OCI-LY1 (cell line): ENCODE results near the gene FAM193B.
A peak's percentile ranks its signal among the peaks of the same experiment; 100 is the strongest.

Source experiments
- H2AFZ ChIP-seq: fragments of 200-600 bp; sonication (generic), shearing (Covaris generic); 2 replicates; pipeline ENCODE4 v1.6.0; 2014; ENCODE audit warnings: antibody characterized with exemption, mild to moderate bottlenecking, low read length
- H3F3A ChIP-seq: fragments of 200-600 bp; sonication (generic), shearing (Covaris generic); 2 replicates; pipeline ENCODE4 v1.6.0; 2014; ENCODE audit warnings: mild to moderate bottlenecking, antibody characterized with exemption, low read length, moderate library complexity; ENCODE audit not compliant: insufficient read depth
- H3K27ac ChIP-seq: fragments of 200-600 bp; sonication (generic); 2 replicates; pipeline ENCODE4 v1.5.1; 2014; ENCODE audit warnings: low read length, mixed run types, mild to moderate bottlenecking, low read depth; ENCODE audit not compliant: poor library complexity, severe bottlenecking
- H3K27me3 ChIP-seq: fragments of 200-600 bp; sonication (generic); 2 replicates; pipeline ENCODE4 v1.6.0; 2014; ENCODE audit warnings: antibody characterized with exemption, mild to moderate bottlenecking, low read length, moderate library complexity; ENCODE audit not compliant: insufficient read depth
- H3K36me3 ChIP-seq: fragments of 200-600 bp; sonication (generic); 2 replicates; pipeline ENCODE4 v1.6.1; 2014; ENCODE audit warnings: mild to moderate bottlenecking, antibody characterized with exemption, low read length, moderate library complexity, mixed read lengths; ENCODE audit not compliant: insufficient read depth
- H3K4me1 ChIP-seq: fragments of 200-600 bp; sonication (generic); 2 replicates; pipeline ENCODE4 v1.5.1; 2014; ENCODE audit warnings: mild to moderate bottlenecking, low read length, moderate library complexity; ENCODE audit not compliant: insufficient read depth, severe bottlenecking
- H3K4me2 ChIP-seq: fragments of 200-600 bp; sonication (generic), shearing (Covaris generic); 2 replicates; pipeline ENCODE4 v1.6.1; 2014; ENCODE audit warnings: low read length
- H3K4me3 ChIP-seq: fragments of 200-600 bp; sonication (generic); 2 replicates; pipeline ENCODE4 v1.5.1; 2014; ENCODE audit warnings: low read length, low read depth, mild to moderate bottlenecking, mixed read lengths; ENCODE audit not compliant: poor library complexity, severe bottlenecking
- H3K79me2 ChIP-seq: fragments of 200-600 bp; shearing (Covaris generic); 2 replicates; pipeline ENCODE4 v1.6.1; 2016; ENCODE audit warnings: mixed run types, low read length, mixed read lengths; ENCODE audit not compliant: insufficient read depth
- H3K9ac ChIP-seq: fragments of 200-600 bp; sonication (generic), shearing (Covaris generic); 2 replicates; pipeline ENCODE4 v1.6.1; 2014; ENCODE audit warnings: mild to moderate bottlenecking, low read length, mixed read lengths
- H3K9me2 ChIP-seq: fragments of 200-600 bp; sonication (generic), shearing (Covaris generic); 2 replicates; pipeline ENCODE4 v1.6.1; 2014; ENCODE audit warnings: low read depth, mild to moderate bottlenecking, low read length, mixed read lengths
- H3K9me3 ChIP-seq: fragments of 200-600 bp; shearing (Covaris generic); 2 replicates; pipeline ENCODE4 v1.6.1; 2014; ENCODE audit warnings: low read length, mixed read lengths
- H4K20me1 ChIP-seq: fragments of 200-600 bp; sonication (generic), shearing (Covaris generic); 2 replicates; pipeline ENCODE4 v1.6.0; 2016; ENCODE audit warnings: mild to moderate bottlenecking, low read length; ENCODE audit not compliant: insufficient read depth
- CTCF ChIP-seq: fragments of 200-600 bp; sonication (generic), shearing (Covaris generic); IDR thresholded peaks from 2 replicates; pipeline ENCODE4 v1.5.1; 2017; ENCODE audit warnings: mild to moderate bottlenecking, antibody characterized with exemption, low read length, moderate library complexity, mixed read lengths
- EZH2 ChIP-seq: fragments of 200-600 bp; sonication (generic), shearing (Covaris generic); IDR thresholded peaks from 2 replicates; pipeline ENCODE4 v1.8.0; 2017; ENCODE audit warnings: borderline replicate concordance, mixed run types, mild to moderate bottlenecking, antibody characterized with exemption, low read length, moderate library complexity, mixed read lengths

FAM193B gene

GRCh38 chr5:177507165-177507564, 47.2 kb downstream of the FAM193B start:
- H3K4me3 ChIP-seq = peak overlapping the region; percentile 78
- TF ChIP-seq EZH2 = no peak
- TF ChIP-seq CTCF = no peak
- H3K9ac ChIP-seq = peak overlapping the region; percentile 98; the same call in 1 of the 2 replicates
- no peak overlapping the region for H2AFZ ChIP-seq
- no peaks in the 10 kb centered on the region for H3K9me2 ChIP-seq
- H4K20me1 ChIP-seq = no peaks in the 10 kb centered on the region
- H3K36me3 ChIP-seq = peaks cover 62% of the 10 kb centered on the region
- peak overlapping the region; percentile 94 for H3K4me2 ChIP-seq
- H3K4me1 ChIP-seq = peaks cover 81% of the 10 kb centered on the region
- H3F3A ChIP-seq = peaks cover under 1% of the 10 kb centered on the region; the same call in 1 of the 2 replicates
- no peaks in the 10 kb centered on the region for H3K9me3 ChIP-seq
- H3K79me2 ChIP-seq = no peaks in the 10 kb centered on the region
- peak overlapping the region; percentile 99 for H3K27ac ChIP-seq
- H3K27me3 ChIP-seq = no peaks in the 10 kb centered on the region

- peaks cover 52% of the 10 kb centered on the region for H3K36me3 ChIP-seq
- H3F3A ChIP-seq = peaks cover 7% of the 10 kb centered on the region; the same call in 1 of the 2 replicates
- H3K9ac ChIP-seq = no peak overlapping the region
- no peaks in the 10 kb centered on the region for H3K9me2 ChIP-seq
- no peaks in the 10 kb centered on the region for H3K9me3 ChIP-seq
- TF ChIP-seq CTCF = no peak
- H3K27me3 ChIP-seq = no peaks in the 10 kb centered on the region
- peak overlapping the region; percentile 9 for H3K27ac ChIP-seq
- no peak overlapping the region for H3K4me2 ChIP-seq
- H2AFZ ChIP-seq = no peak overlapping the region
- H3K4me3 ChIP-seq = no peak overlapping the region
- peaks cover 74% of the 10 kb centered on the region for H3K4me1 ChIP-seq
- H3K79me2 ChIP-seq = no peaks in the 10 kb centered on the region
- no peaks in the 10 kb centered on the region for H4K20me1 ChIP-seq
Observed at GRCh38 chr5:177505075-177505474, 49.3 kb downstream of the FAM193B start.

GRCh38 chr5:177504086-177505056, 50.0 kb downstream of the FAM193B start:
- TF ChIP-seq CTCF (no peak), EZH2 (no peak)
- Histone ChIP-seq H3K4me2 (no peak overlapping the region), H3K9me2 (no peaks in the 10 kb centered on the region), H3K36me3 (peaks cover 52% of the 10 kb centered on the region), H3K79me2 (no peaks in the 10 kb centered on the region), H3K9me3 (no peaks in the 10 kb centered on the region), H3K27me3 (no peaks in the 10 kb centered on the region), H4K20me1 (no peaks in the 10 kb centered on the region), H3F3A (peaks cover 7% of the 10 kb centered on the region; the same call in 1 of the 2 replicates), H3K4me3 (no peak overlapping the region), H3K27ac (peak overlapping the region; percentile 81), H2AFZ (no peak overlapping the region), H3K9ac (no peak overlapping the region), H3K4me1 (peaks cover 67% of the 10 kb centered on the region)
